PFSK-1 (cell line): ENCODE results near the gene HAP1.

Source experiments
- SIN3A ChIP-seq: IDR thresholded peaks from 2 replicates; pipeline ENCODE4 v1.6.1; 2012; ENCODE audit warnings: mild to moderate bottlenecking, low read length, moderate library complexity, borderline replicate concordance; ENCODE audit not compliant: insufficient read depth
- TF ChIP-seq, protein P1 (sequence below), 2 experiments: IDR thresholded peaks; 2 replicates each; pipeline versions ENCODE4 v1.6.1 to v1.8.0; 2011 to 2012; ENCODE audit warnings: low read depth in 2 of 2, low read length in 2 of 2, control low read depth in 1 of 2, inconsistent platforms in 1 of 2, mild to moderate bottlenecking in 1 of 2, moderate library complexity in 1 of 2; ENCODE audit not compliant: insufficient read depth in 1 of 2

DNA sequence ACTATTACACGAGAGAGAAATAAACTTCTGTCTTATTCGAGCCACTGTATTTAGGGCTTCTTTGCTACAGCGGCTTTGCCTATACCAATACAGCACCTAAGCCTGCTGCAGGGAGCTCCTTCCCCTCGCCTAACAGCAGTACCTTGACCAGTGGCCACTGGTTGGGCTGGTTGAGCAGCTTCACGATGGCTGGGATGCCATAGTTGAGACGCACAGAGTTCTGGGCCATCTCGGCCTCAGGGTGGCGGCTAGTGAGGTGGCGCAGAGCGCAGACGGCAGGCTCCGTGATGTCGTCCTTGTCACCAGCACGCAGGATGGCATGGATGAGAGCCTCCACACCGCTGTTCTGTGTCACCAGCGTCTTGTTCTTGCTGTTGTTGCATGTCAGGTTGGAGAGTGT lies 28.4 kb upstream of the HAP1 start:
- TF ChIP-seq SIN3A = no peak
- TF ChIP-seq, protein P1, sequence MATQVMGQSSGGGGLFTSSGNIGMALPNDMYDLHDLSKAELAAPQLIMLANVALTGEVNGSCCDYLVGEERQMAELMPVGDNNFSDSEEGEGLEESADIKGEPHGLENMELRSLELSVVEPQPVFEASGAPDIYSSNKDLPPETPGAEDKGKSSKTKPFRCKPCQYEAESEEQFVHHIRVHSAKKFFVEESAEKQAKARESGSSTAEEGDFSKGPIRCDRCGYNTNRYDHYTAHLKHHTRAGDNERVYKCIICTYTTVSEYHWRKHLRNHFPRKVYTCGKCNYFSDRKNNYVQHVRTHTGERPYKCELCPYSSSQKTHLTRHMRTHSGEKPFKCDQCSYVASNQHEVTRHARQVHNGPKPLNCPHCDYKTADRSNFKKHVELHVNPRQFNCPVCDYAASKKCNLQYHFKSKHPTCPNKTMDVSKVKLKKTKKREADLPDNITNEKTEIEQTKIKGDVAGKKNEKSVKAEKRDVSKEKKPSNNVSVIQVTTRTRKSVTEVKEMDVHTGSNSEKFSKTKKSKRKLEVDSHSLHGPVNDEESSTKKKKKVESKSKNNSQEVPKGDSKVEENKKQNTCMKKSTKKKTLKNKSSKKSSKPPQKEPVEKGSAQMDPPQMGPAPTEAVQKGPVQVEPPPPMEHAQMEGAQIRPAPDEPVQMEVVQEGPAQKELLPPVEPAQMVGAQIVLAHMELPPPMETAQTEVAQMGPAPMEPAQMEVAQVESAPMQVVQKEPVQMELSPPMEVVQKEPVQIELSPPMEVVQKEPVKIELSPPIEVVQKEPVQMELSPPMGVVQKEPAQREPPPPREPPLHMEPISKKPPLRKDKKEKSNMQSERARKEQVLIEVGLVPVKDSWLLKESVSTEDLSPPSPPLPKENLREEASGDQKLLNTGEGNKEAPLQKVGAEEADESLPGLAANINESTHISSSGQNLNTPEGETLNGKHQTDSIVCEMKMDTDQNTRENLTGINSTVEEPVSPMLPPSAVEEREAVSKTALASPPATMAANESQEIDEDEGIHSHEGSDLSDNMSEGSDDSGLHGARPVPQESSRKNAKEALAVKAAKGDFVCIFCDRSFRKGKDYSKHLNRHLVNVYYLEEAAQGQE (IDR thresholded peaks at IDR 0.05; ENCODE audit: insufficient read depth in 1 of 2, low read depth in 2 of 2, low read length in 2 of 2) = no peak
